AG09309 (cell line): ENCODE measurements around the gene HACE1.
"Not testable (repeated sequence)": the region's sequence is repeated elsewhere in the genome, so short reads cannot be mapped to it uniquely, and the experiment has no call there.

Experiments used
- DNase-seq: peaks from one replicate; pipeline ENCODE4 v3.0.0-alpha.2; 2010; ENCODE audit warnings: low read depth
- H3K4me3 ChIP-seq: 2 replicates; pipeline ENCODE4 v1.5.1; 2011; ENCODE audit warnings: mild to moderate bottlenecking, low read depth, low read length, moderate library complexity; ENCODE audit not compliant: control insufficient read depth
- CTCF ChIP-seq: IDR thresholded peaks from 2 replicates; pipeline ENCODE4 v1.5.1; 2011; ENCODE audit warnings: mild to moderate bottlenecking, low read depth, low read length, inconsistent platforms; ENCODE audit not compliant: insufficient read depth, control insufficient read depth; ENCODE audit errors: missing control alignments

HACE1 gene

GRCh38 chr6:104829183-104829958 is 30.3 kb downstream of the HACE1 start:
- TF ChIP-seq CTCF, result no peak
- no peak for DNase-seq
- no peak overlapping the region for H3K4me3 ChIP-seq

GRCh38 chr6:104828478-104828877 is 31.2 kb downstream of the HACE1 start:
- no peak for TF ChIP-seq CTCF
- no peak for DNase-seq
- H3K4me3 ChIP-seq, result no peak overlapping the region

- H3K4me3 ChIP-seq, DNase-seq: not testable (repeated sequence)
Measured at GRCh38 chr6:104820820-104821219, 38.9 kb downstream of the HACE1 start.

- no peak for DNase-seq
- H3K4me3 ChIP-seq, result no peak overlapping the region
- no peak for TF ChIP-seq CTCF
Measured at GRCh38 chr6:104816125-104816524, 43.6 kb downstream of the HACE1 start.

- no peak overlapping the region for H3K4me3 ChIP-seq
- no peak for TF ChIP-seq CTCF
- no peak for DNase-seq
Measured at GRCh38 chr6:104814743-104815142, 45.0 kb downstream of the HACE1 start.

- DNase-seq, result no peak
- no peak overlapping the region for H3K4me3 ChIP-seq
- TF ChIP-seq CTCF, result no peak
Measured at GRCh38 chr6:104813552-104813951, 46.2 kb downstream of the HACE1 start.

- no peak for TF ChIP-seq CTCF
Measured at GRCh38 chr6:104809116-104809515, 50.6 kb downstream of the HACE1 start.

GRCh38 chr6:104805335-104805734 is 54.4 kb downstream of the HACE1 start:
- DNase-seq, H3K4me3 ChIP-seq: not testable (repeated sequence)

More at GRCh38 chr6:104809116-104809515, 50.6 kb downstream of the HACE1 start:
- no peak for DNase-seq
- no peak overlapping the region for H3K4me3 ChIP-seq
